H9 (cell line): Measurements from ENCODE around the gene ARHGAP12. TPM values are rescaled to one million over a fixed set of nuclear protein-coding genes. Genes with fewer than 3 reads are reported as not detected.

Experiments used
- DNase-seq: peaks from one replicate; pipeline ENCODE4 v3.0.0-alpha.2; 2017
- H2AFZ ChIP-seq: one replicate; pipeline ENCODE4 v1.6.1; 2013; ENCODE audit warnings: mild to moderate bottlenecking, low read length, control low read depth, moderate library complexity
- H2AK5ac ChIP-seq: 2 replicates; pipeline ENCODE4 v1.6.1; 2013; ENCODE audit warnings: low read length, control low read depth, mixed read lengths; ENCODE audit not compliant: insufficient read length
- H2BK120ac ChIP-seq: one replicate; pipeline ENCODE4 v1.6.1; 2013; ENCODE audit warnings: low read depth, mild to moderate bottlenecking, low read length, control low read depth, inconsistent platforms; ENCODE audit not compliant: poor library complexity, severe bottlenecking
- H2BK12ac ChIP-seq: 2 replicates; pipeline ENCODE4 v1.6.1; 2013; ENCODE audit warnings: low read length, control low read depth, mixed read lengths, low read depth; ENCODE audit not compliant: insufficient read length
- H2BK15ac ChIP-seq: 2 replicates; pipeline ENCODE4 v1.6.1; 2013; ENCODE audit warnings: low read depth, low read length, control low read depth
- H2BK20ac ChIP-seq: one replicate; pipeline ENCODE4 v1.6.1; 2013; ENCODE audit warnings: low read depth, mild to moderate bottlenecking, low read length, control low read depth, inconsistent platforms; ENCODE audit not compliant: poor library complexity, severe bottlenecking
- H2BK5ac ChIP-seq: 2 replicates; pipeline ENCODE4 v1.6.1; 2013; ENCODE audit warnings: low read length, control low read depth, mixed read lengths; ENCODE audit not compliant: insufficient read length
- H3K14ac ChIP-seq: 2 replicates; pipeline ENCODE4 v1.6.1; 2013; ENCODE audit warnings: low read length, control low read depth; ENCODE audit not compliant: insufficient read depth
- H3K18ac ChIP-seq: 2 replicates; pipeline ENCODE4 v1.6.1; 2013; ENCODE audit warnings: low read depth, mild to moderate bottlenecking, mixed read lengths, low read length, control low read depth; ENCODE audit not compliant: insufficient read length
- H3K23ac ChIP-seq: 2 replicates; pipeline ENCODE4 v1.6.1; 2013; ENCODE audit warnings: low read length, control low read depth, mixed read lengths, low read depth; ENCODE audit not compliant: insufficient read length
- H3K23me2 ChIP-seq: 2 replicates; pipeline ENCODE4 v1.6.1; 2013; ENCODE audit warnings: low read depth, mild to moderate bottlenecking, mixed read lengths, low read length, control low read depth; ENCODE audit not compliant: insufficient read length, poor library complexity, severe bottlenecking
- H3K27ac ChIP-seq: 2 replicates; pipeline ENCODE4 v1.5.1; 2013; ENCODE audit warnings: low read length, control low read depth, mixed read lengths, low read depth; ENCODE audit not compliant: insufficient read length
- H3K27me3 ChIP-seq: 2 replicates; pipeline ENCODE4 v1.6.1; 2013; ENCODE audit warnings: low read length, control low read depth, inconsistent platforms; ENCODE audit not compliant: insufficient read depth
- H3K4ac ChIP-seq: 2 replicates; pipeline ENCODE4 v1.6.1; 2013; ENCODE audit warnings: low read depth, mild to moderate bottlenecking, control low read depth, inconsistent platforms, low read length, moderate library complexity
- H3K4me1 ChIP-seq: 2 replicates; pipeline ENCODE4 v1.6.1; 2013; ENCODE audit warnings: low read length, control low read depth, inconsistent platforms; ENCODE audit not compliant: insufficient read depth
- H3K4me2 ChIP-seq: 2 replicates; pipeline ENCODE4 v1.6.1; 2013; ENCODE audit warnings: low read length, control low read depth, mixed read lengths; ENCODE audit not compliant: insufficient read length, insufficient read depth
- H3K56ac ChIP-seq: 2 replicates; pipeline ENCODE4 v1.6.1; 2013; ENCODE audit warnings: low read depth, mild to moderate bottlenecking, mixed read lengths, low read length, control low read depth; ENCODE audit not compliant: insufficient read length
- H3K79me1 ChIP-seq: 2 replicates; pipeline ENCODE4 v1.6.1; 2013; ENCODE audit warnings: low read depth, mild to moderate bottlenecking, moderate library complexity, low read length, control low read depth, inconsistent platforms; ENCODE audit not compliant: insufficient read depth, poor library complexity, severe bottlenecking
- H3K79me2 ChIP-seq: 2 replicates; pipeline ENCODE4 v1.6.1; 2013; ENCODE audit warnings: low read length, control low read depth, inconsistent platforms; ENCODE audit not compliant: insufficient read depth
- H3K9ac ChIP-seq: 2 replicates; pipeline ENCODE4 v1.6.1; 2013; ENCODE audit warnings: low read length, control low read depth, mixed read lengths; ENCODE audit not compliant: insufficient read length; ENCODE audit errors: extremely low read depth
- H3K9me3 ChIP-seq: one replicate; pipeline ENCODE4 v1.6.1; 2013; ENCODE audit warnings: low read depth, low read length, inconsistent platforms; ENCODE audit not compliant: control insufficient read depth
- H3T11ph ChIP-seq: one replicate; pipeline ENCODE4 v1.6.1; 2013; ENCODE audit warnings: mild to moderate bottlenecking, low read length, control low read depth, inconsistent platforms
- H4K20me1 ChIP-seq: one replicate; pipeline ENCODE4 v1.6.1; 2013; ENCODE audit not compliant: control insufficient read depth, insufficient read length, insufficient read depth
- H4K5ac ChIP-seq: 2 replicates; pipeline ENCODE4 v1.6.1; 2013; ENCODE audit warnings: low read depth, mild to moderate bottlenecking, mixed read lengths, low read length, control low read depth; ENCODE audit not compliant: insufficient read length
- H4K8ac ChIP-seq: replicated peaks from 2 replicates; pipeline ENCODE4 v1.6.1; 2013; ENCODE audit warnings: low read length, control low read depth, mixed read lengths, low read depth; ENCODE audit not compliant: insufficient read length
- H4K91ac ChIP-seq: 2 replicates; pipeline ENCODE4 v1.6.1; 2013; ENCODE audit warnings: low read depth, mild to moderate bottlenecking, moderate library complexity, mixed read lengths, low read length, control low read depth; ENCODE audit not compliant: insufficient read length
- H3K27ac Mint-ChIP-seq, 3 experiments: 2 replicates in 2 of 3; 3 replicates in 1 of 3; pipeline ENCODE4 v1.8.0; 2020 to 2021; ENCODE audit warnings: mixed read lengths in 3 of 3, mild to moderate bottlenecking in 1 of 3, moderate library complexity in 1 of 3
- H3K27me3 Mint-ChIP-seq: 2 replicates; pipeline ENCODE4 v1.8.0; 2021; ENCODE audit warnings: low read depth, mild to moderate bottlenecking, moderate library complexity, mixed read lengths
- H3K36me3 Mint-ChIP-seq, 3 experiments: 2 replicates in 2 of 3; 3 replicates in 1 of 3; pipeline ENCODE4 v1.8.0; 2020 to 2021; ENCODE audit warnings: low read depth in 3 of 3, mixed read lengths in 3 of 3; ENCODE audit not compliant: insufficient read depth in 1 of 3
- H3K4me1 Mint-ChIP-seq, 2 experiments: 2 replicates each; pipeline ENCODE4 v1.8.0; 2020; ENCODE audit warnings: mixed read lengths in 2 of 2
- H3K4me3 Mint-ChIP-seq, 2 experiments: 2 replicates in 1 of 2; 3 replicates in 1 of 2; pipeline ENCODE4 v1.8.0; 2020 to 2021; ENCODE audit warnings: mild to moderate bottlenecking in 2 of 2, mixed read lengths in 2 of 2, moderate library complexity in 1 of 2
- H3K9me3 Mint-ChIP-seq, 2 experiments: 2 replicates in 1 of 2; 3 replicates in 1 of 2; pipeline ENCODE4 v1.8.0; 2020; ENCODE audit warnings: mild to moderate bottlenecking in 2 of 2, mixed read lengths in 2 of 2, moderate library complexity in 1 of 2
- WGBS: extraction: QIAGEN DNeasy Blood & Tissue Kit; methylation state at CpG from one replicate; pipeline ENCODE4 v1.1.7; 2013; ENCODE audit warnings: missing lambda C conversion rate, low lambda C conversion rate, mixed read lengths; ENCODE audit not compliant: insufficient read length; ENCODE audit errors: extremely low coverage; 5-methylcytosine and 5-hydroxymethylcytosine counted together
- total RNA-seq: library from RNA; stranded (reverse); gene quantifications from 2 replicates; pipeline ENCODE4 v1.2.1, GENCODE V29; 2021
- TF ChIP-seq, protein P1 (sequence below): fragments of 200-600 bp; sonication (generic); conservative IDR thresholded peaks from 3 replicates; pipeline ENCODE4 v1.8.0; 2021; ENCODE audit warnings: antibody characterized with exemption, mild to moderate bottlenecking

Gene ARHGAP12
- total RNA-seq, 1 experiment from 2014 or later: 34.3 TPM

DNA sequence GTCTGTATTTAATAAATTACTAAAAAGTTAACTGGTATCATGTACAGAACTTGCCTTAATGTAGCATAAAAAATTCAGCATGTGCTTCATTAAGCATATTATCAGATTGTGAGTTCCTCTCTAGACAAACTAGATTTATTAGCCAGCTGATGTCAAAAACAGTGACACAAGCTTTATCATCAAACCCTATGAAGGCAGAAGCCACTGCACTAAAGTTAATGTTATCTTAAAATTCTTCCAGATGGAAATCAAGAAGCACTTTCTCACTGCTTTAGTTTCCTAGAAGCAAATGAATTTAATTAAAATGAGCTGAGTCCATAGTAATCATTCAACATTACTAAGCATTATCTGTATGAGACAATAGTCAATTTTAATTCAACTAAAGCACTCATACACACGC lies 96.4 kb downstream of the ARHGAP12 start:
- Mint-ChIP-seq H3K9me3 (no peaks in the 10 kb centered on the region), H3K4me1 (peaks cover 21 to 30% of the 10 kb centered on the region in 2 experiments), H3K27ac (no peak overlapping the region), H3K27me3 (no peaks in the 10 kb centered on the region), H3K4me3 (no peak overlapping the region), H3K36me3 (peaks cover 0 to 1% (median 1%) of the 10 kb centered on the region in 3 experiments; a peak in 3 of 7 replicates)
- Histone ChIP-seq H3K23me2 (no peaks in the 10 kb centered on the region), H2AK5ac (no peak overlapping the region), H3K27ac (no peak overlapping the region), H3K79me1 (no peaks in the 10 kb centered on the region), H2BK12ac (no peak overlapping the region), H3K56ac (no peak overlapping the region), H3K4ac (no peak overlapping the region), H3K4me1 (no peaks in the 10 kb centered on the region), H4K20me1 (no peaks in the 10 kb centered on the region), H3K79me2 (no peaks in the 10 kb centered on the region), H3K14ac (no peak overlapping the region), H2BK15ac (no peak overlapping the region), H3K23ac (no peak overlapping the region), H3K9me3 (no peaks in the 10 kb centered on the region), H4K8ac (no peak overlapping the region), H3K9ac (no peak overlapping the region), H2BK120ac (no peak overlapping the region), H3K18ac (no peak overlapping the region), H2BK20ac (no peak overlapping the region), H3T11ph (no peak overlapping the region), H4K5ac (no peak overlapping the region), H2AFZ (no peak overlapping the region), H3K27me3 (no peaks in the 10 kb centered on the region), H4K91ac (no peak overlapping the region), H2BK5ac (no peak overlapping the region), H3K4me2 (no peak overlapping the region)
- WGBS: no CpG with 5 or more reads among the region's 1 CpG
- TF ChIP-seq, protein P1, sequence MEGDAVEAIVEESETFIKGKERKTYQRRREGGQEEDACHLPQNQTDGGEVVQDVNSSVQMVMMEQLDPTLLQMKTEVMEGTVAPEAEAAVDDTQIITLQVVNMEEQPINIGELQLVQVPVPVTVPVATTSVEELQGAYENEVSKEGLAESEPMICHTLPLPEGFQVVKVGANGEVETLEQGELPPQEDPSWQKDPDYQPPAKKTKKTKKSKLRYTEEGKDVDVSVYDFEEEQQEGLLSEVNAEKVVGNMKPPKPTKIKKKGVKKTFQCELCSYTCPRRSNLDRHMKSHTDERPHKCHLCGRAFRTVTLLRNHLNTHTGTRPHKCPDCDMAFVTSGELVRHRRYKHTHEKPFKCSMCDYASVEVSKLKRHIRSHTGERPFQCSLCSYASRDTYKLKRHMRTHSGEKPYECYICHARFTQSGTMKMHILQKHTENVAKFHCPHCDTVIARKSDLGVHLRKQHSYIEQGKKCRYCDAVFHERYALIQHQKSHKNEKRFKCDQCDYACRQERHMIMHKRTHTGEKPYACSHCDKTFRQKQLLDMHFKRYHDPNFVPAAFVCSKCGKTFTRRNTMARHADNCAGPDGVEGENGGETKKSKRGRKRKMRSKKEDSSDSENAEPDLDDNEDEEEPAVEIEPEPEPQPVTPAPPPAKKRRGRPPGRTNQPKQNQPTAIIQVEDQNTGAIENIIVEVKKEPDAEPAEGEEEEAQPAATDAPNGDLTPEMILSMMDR: no peak
- DNase-seq: no peak
